ENCODE data around the gene ETAA1. TPM values are rescaled to one million over a fixed set of nuclear protein-coding genes. Genes with fewer than 3 reads are reported as not detected.

Gene ETAA1
- total and polyA plus RNA-seq, 4 donors, result 11.7 to 22.9 (median 18.9) TPM

DNA sequence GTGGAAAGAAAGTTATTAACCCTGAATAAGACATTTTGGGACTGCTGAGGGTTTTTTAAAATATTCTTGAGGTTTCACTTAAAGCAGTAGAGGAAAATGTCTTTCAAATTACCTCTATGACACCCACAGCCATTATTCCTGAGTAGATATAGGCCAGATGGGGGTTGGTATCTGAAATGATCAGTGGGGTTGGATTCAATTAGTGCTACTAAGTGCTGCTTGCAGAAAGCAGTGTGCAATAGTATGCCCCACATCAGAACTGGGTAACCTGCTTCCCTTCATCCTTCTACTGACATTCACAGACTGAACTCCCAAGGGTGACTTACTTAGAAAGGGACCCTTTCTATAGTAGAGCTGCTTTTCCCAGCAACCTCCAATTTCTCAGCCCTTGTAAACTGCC, 7.3 kb upstream of the ETAA1 start:
- Histone ChIP-seq H3K4me1 (ENCODE audit: control insufficient read depth, insufficient read depth, low read length) (no peaks in the 10 kb centered on the region), H3K27ac (ENCODE audit: low read depth, low read length) (no peak overlapping the region), H3K36me3 (ENCODE audit: control insufficient read depth, insufficient read depth, low read length) (no peaks in the 10 kb centered on the region), H3K4me3 (ENCODE audit: low read depth, low read length) (no peak overlapping the region), H3K27me3 (ENCODE audit: control insufficient read depth, insufficient read depth, low read length) (no peaks in the 10 kb centered on the region), H3K9me3 (ENCODE audit: control insufficient read depth, insufficient read depth, low read length) (no peaks in the 10 kb centered on the region)
- DNase-seq (ENCODE audit: low read depth in 4 of 6, low spot score in 6 of 6), result peak in 1 of 6 donors; percentile 2

DNA sequence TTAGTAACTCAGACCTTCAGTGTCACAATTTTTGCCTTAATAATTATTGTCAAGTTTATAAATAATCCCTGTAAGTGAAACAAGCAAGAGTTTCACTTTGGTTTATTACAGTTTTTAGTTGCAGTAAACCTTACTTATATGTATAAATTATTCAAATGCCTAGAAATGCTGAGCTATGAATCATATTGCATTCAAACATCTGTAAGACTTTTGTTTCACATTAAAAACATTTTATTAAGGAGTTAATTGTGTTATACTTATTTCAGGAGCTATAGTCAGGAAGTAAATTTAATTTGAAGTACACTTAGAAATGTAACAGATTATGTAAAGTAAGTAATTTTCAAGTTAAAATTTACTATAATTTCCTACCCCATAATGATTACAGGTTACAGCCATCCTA, 3.9 kb upstream of the ETAA1 start:
- Histone ChIP-seq H3K4me1 (ENCODE audit: control insufficient read depth, insufficient read depth, low read length) (peaks cover 4% of the 10 kb centered on the region), H3K27ac (ENCODE audit: low read depth, low read length) (no peak overlapping the region), H3K9me3 (ENCODE audit: control insufficient read depth, insufficient read depth, low read length) (no peaks in the 10 kb centered on the region), H3K36me3 (ENCODE audit: control insufficient read depth, insufficient read depth, low read length) (no peaks in the 10 kb centered on the region), H3K4me3 (ENCODE audit: low read depth, low read length) (no peak overlapping the region), H3K27me3 (ENCODE audit: control insufficient read depth, insufficient read depth, low read length) (no peaks in the 10 kb centered on the region)
- no peak for DNase-seq (ENCODE audit: low read depth in 4 of 6, low spot score in 6 of 6)

DNA sequence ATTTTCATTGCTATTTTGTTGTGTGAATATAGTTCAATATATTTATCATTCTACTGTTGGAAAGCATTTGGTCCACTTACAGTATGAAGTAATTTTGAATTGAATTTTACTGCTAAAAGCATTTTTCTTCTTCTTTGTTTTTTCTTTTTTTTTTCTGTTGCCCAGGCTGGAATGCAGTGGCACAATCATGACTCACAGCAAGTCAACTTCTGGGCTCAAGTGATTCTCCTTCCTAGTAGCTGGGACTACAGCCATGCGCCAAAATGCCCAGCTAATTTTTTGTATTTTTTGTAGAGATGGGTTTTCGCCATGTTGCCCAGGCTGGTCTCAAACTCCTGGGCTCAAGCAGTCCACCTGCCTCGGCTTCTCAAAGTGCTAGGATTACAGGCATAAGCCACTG, 2.4 kb upstream of the ETAA1 start:
- peaks cover 6% of the 10 kb centered on the region for H3K4me1 ChIP-seq (ENCODE audit: control insufficient read depth, insufficient read depth, low read length)

DNA sequence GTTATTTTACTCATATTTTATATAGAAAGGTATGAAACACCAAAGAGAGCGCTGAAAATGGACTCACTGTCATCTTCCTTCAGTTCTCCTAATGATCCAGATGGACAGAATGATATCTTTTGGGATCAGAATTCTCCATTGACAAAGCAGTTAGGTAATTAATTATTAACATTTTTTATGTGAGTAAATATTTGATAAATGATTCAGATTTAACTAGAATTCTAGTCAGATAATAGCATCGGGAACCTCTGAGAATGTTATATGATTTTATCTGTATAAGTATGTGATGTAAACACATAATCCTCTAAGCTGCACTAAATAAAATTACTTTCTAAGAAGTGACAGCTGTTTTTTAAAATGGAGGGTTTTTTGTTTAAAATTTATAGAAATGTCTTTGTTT, 2.0 kb downstream of the ETAA1 start:
- H3K4me3 ChIP-seq (ENCODE audit: low read depth, low read length), result no peak overlapping the region
- no peak overlapping the region for H3K27ac ChIP-seq (ENCODE audit: low read depth, low read length)
- H3K4me1 ChIP-seq (ENCODE audit: control insufficient read depth, insufficient read depth, low read length), result peaks cover 6% of the 10 kb centered on the region
- no peaks in the 10 kb centered on the region for H3K27me3 ChIP-seq (ENCODE audit: control insufficient read depth, insufficient read depth, low read length)
- DNase-seq (ENCODE audit: low read depth in 4 of 6, low spot score in 6 of 6), result no peak
- no peaks in the 10 kb centered on the region for H3K36me3 ChIP-seq (ENCODE audit: control insufficient read depth, insufficient read depth, low read length)
- no peaks in the 10 kb centered on the region for H3K9me3 ChIP-seq (ENCODE audit: control insufficient read depth, insufficient read depth, low read length)
- no CpG with 5 or more reads among the region's 2 CpGs for WGBS (ENCODE audit: insufficient coverage)

More for the DNA sequence above, 2.4 kb upstream of the ETAA1 start:
- Histone ChIP-seq H3K27me3 (ENCODE audit: control insufficient read depth, insufficient read depth, low read length) (no peaks in the 10 kb centered on the region), H3K9me3 (ENCODE audit: control insufficient read depth, insufficient read depth, low read length) (no peaks in the 10 kb centered on the region), H3K36me3 (ENCODE audit: control insufficient read depth, insufficient read depth, low read length) (no peaks in the 10 kb centered on the region), H3K4me3 (ENCODE audit: low read depth, low read length) (no peak overlapping the region), H3K27ac (ENCODE audit: low read depth, low read length) (no peak overlapping the region)
- no peak for DNase-seq (ENCODE audit: low read depth in 4 of 6, low spot score in 6 of 6)
- 100% methylated on average over 2 of the region's 3 CpGs for WGBS (ENCODE audit: insufficient coverage)

DNA sequence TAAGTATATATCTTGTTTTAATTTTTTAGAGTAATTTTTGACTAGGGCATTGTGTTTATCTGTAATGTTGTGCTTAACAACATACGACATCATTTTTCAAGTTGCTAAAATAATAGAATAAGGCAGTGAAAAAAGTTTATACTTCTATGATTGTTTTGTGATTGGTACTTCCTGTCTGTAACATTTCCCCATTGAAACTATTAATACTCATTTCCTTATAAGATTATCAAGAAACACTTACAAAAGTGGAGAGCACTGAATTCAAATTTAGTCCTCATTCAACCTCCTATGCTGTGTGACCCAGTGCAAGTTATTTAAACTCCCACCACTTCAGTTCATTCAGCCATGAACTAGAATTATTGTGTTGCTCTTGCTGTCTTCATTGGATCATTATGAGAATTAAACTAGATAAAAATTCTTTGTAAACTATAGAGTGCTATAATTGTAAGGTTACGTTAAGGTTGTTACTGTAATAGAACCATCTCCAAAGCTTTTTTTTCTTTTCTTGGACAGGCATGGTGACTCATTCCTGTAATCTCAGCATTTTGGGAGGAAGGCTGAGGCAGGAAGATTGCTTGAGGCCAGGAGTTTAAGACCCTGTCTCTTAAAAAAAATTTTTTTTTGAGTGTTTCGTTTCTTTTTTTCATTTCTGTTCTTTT, 2.8 kb downstream of the ETAA1 start:
- Histone ChIP-seq H3K4me3 (ENCODE audit: low read depth, low read length) (no peak overlapping the region), H3K4me1 (ENCODE audit: control insufficient read depth, insufficient read depth, low read length) (peaks cover 6% of the 10 kb centered on the region), H3K27me3 (ENCODE audit: control insufficient read depth, insufficient read depth, low read length) (no peaks in the 10 kb centered on the region), H3K36me3 (ENCODE audit: control insufficient read depth, insufficient read depth, low read length) (no peaks in the 10 kb centered on the region), H3K27ac (ENCODE audit: low read depth, low read length) (no peak overlapping the region), H3K9me3 (ENCODE audit: control insufficient read depth, insufficient read depth, low read length) (no peaks in the 10 kb centered on the region)
- no CpG with 5 or more reads among the region's 3 CpGs for WGBS (ENCODE audit: insufficient coverage)
- DNase-seq (ENCODE audit: low read depth in 4 of 6, low spot score in 6 of 6), result no peak

DNA sequence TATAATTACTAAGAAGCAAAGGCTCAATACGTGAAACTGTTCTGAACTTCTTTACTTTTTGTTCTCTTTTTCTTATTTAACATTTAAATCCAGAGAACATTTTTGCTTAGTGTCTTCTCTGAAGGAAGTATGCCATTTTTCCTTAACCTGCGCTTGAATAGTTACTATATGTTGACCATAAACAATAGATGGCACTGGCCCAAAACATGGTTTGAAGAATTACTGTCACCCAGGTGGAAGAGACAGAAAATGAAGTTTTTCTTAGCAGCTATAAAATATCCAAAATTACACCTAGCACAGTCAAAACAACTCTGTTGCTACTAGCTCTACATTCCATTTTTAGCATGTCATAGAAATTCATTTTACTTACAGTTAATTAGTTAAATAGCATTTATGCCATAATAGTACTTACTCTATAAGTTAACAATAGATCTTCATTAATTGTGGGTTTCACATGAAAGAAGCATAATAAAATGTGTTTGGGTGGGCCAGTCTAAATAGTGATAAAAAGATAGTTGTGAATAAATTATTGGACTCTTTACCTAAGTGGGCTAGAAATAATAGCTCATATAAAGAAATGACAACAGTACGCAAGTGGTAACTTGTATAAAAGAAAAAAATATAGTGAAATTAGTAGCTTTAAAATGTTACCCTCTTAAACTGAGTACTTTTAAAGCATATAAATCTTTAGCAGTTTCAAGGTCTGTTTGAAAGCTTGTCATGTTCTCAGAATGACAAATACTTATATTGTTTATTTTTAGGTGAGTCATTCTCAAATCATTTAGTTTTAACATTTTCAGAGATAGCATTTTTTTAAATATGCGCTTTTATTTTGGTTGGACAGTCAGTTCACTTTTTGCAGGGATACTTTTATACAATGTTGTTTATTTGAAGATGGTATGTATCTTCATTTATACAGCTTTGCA, 3.7 kb downstream of the ETAA1 start:
- no peak for DNase-seq (ENCODE audit: low read depth in 4 of 6, low spot score in 6 of 6)
- H3K4me3 ChIP-seq (ENCODE audit: low read depth, low read length), result no peak overlapping the region
- H3K27me3 ChIP-seq (ENCODE audit: control insufficient read depth, insufficient read depth, low read length), result no peaks in the 10 kb centered on the region
- H3K9me3 ChIP-seq (ENCODE audit: control insufficient read depth, insufficient read depth, low read length), result no peaks in the 10 kb centered on the region
- no CpG with 5 or more reads among the region's 4 CpGs for WGBS (ENCODE audit: insufficient coverage)
- no peak overlapping the region for H3K27ac ChIP-seq (ENCODE audit: low read depth, low read length)
- peaks cover 6% of the 10 kb centered on the region for H3K4me1 ChIP-seq (ENCODE audit: control insufficient read depth, insufficient read depth, low read length)
- no peaks in the 10 kb centered on the region for H3K36me3 ChIP-seq (ENCODE audit: control insufficient read depth, insufficient read depth, low read length)

DNA sequence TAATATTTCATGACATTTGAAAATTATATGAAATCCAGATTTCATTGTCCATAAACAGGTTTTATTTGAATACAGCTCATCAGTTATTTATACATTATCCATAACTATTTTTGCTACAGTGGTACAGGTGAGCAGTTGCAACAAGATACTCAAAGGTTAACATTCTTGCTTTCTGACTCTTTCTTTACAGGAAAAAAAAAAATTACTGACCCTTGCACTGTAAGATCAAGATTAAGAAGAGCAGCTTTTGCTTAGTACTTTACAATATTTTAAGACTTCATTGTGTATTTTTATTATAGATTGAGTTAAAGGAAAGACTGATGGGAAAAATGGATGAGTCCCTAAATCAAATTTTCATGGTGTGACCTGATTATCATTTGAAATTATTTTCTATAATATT, 11.2 kb downstream of the ETAA1 start:
- Histone ChIP-seq H3K27ac (ENCODE audit: low read depth, low read length) (no peak overlapping the region), H3K4me3 (ENCODE audit: low read depth, low read length) (no peak overlapping the region), H3K9me3 (ENCODE audit: control insufficient read depth, insufficient read depth, low read length) (no peaks in the 10 kb centered on the region), H3K4me1 (ENCODE audit: control insufficient read depth, insufficient read depth, low read length) (no peaks in the 10 kb centered on the region), H3K27me3 (ENCODE audit: control insufficient read depth, insufficient read depth, low read length) (no peaks in the 10 kb centered on the region), H3K36me3 (ENCODE audit: control insufficient read depth, insufficient read depth, low read length) (no peaks in the 10 kb centered on the region)
- no peak for DNase-seq (ENCODE audit: low read depth in 4 of 6, low spot score in 6 of 6)

DNA sequence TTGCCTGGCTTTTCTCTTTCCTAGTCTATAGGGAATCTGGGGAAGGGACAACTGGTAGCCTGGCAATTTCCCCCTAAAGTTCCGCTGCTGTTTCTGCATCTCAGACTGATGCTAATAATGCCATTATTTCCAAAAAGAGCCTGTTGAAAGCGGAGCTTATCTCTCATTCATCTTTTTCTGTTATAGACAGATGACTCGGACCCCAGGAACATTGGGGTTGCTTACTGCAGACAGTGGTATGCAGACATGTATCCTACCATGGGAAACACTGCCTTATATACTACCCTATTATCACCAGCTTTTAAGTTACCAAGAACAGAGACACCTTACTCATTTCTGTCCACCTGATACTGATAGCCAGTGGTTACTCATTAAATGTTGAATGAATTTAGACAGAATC, 15.3 kb downstream of the ETAA1 start:
- H3K27ac ChIP-seq (ENCODE audit: low read depth, low read length), result no peak overlapping the region
- 97% methylated on average over 3 of the region's 3 CpGs for WGBS (ENCODE audit: insufficient coverage)
- H3K27me3 ChIP-seq (ENCODE audit: control insufficient read depth, insufficient read depth, low read length), result no peaks in the 10 kb centered on the region
- no peak overlapping the region for H3K4me3 ChIP-seq (ENCODE audit: low read depth, low read length)
- no peaks in the 10 kb centered on the region for H3K9me3 ChIP-seq (ENCODE audit: control insufficient read depth, insufficient read depth, low read length)
- no peak for DNase-seq (ENCODE audit: low read depth in 4 of 6, low spot score in 6 of 6)
- H3K4me1 ChIP-seq (ENCODE audit: control insufficient read depth, insufficient read depth, low read length), result no peaks in the 10 kb centered on the region
- H3K36me3 ChIP-seq (ENCODE audit: control insufficient read depth, insufficient read depth, low read length), result no peaks in the 10 kb centered on the region

DNA sequence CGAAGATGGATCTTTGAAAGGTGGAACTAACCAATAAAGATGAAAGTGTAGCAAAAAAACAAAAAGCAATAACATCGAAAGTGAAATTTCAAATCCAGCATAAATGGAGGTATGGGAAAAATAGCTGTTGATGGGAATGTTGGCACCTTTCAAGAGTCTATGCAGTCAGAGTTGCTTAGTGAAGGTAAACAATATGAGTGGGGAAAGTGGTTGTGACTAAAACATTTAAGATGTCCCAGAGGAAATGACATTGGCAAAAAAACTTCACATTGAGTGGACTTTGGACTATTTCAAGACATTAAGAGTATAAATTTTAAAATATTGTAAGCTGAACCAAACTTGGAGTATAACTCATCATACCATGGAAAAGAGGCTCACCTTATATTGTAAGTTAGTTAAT, 17.7 kb downstream of the ETAA1 start:
- H3K27me3 ChIP-seq (ENCODE audit: control insufficient read depth, insufficient read depth, low read length), result no peaks in the 10 kb centered on the region

DNA sequence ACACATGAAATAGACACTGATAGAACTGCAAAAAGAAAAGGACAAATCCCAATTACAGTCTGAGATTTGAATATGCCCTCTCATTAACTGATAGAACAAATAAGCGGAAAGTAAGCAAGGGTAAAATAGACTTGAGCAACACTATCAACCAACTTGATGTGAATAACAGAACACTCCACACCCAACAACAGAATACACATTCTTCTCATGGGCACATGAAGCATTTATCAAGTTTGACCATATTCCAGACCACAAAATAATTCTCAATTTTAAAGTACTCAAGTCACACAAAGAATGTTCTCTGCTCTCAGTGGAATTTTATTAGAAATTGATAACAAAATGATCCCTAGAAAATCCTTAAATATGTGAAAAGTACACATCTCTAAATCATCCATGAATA, 19.0 kb downstream of the ETAA1 start:
- no peaks in the 10 kb centered on the region for H3K27me3 ChIP-seq (ENCODE audit: control insufficient read depth, insufficient read depth, low read length)
- H3K9me3 ChIP-seq (ENCODE audit: control insufficient read depth, insufficient read depth, low read length), result no peaks in the 10 kb centered on the region
- H3K36me3 ChIP-seq (ENCODE audit: control insufficient read depth, insufficient read depth, low read length), result no peaks in the 10 kb centered on the region
- WGBS (ENCODE audit: insufficient coverage), result no CpG with 5 or more reads among the region's 1 CpG
- no peak overlapping the region for H3K4me3 ChIP-seq (ENCODE audit: low read depth, low read length)
- no peak overlapping the region for H3K27ac ChIP-seq (ENCODE audit: low read depth, low read length)
- no peak for DNase-seq (ENCODE audit: low read depth in 4 of 6, low spot score in 6 of 6)
- no peaks in the 10 kb centered on the region for H3K4me1 ChIP-seq (ENCODE audit: control insufficient read depth, insufficient read depth, low read length)

More for the DNA sequence above, 17.7 kb downstream of the ETAA1 start:
- no peak overlapping the region for H3K4me3 ChIP-seq (ENCODE audit: low read depth, low read length)
- no peaks in the 10 kb centered on the region for H3K36me3 ChIP-seq (ENCODE audit: control insufficient read depth, insufficient read depth, low read length)
- WGBS (ENCODE audit: insufficient coverage), result 100% methylated on average over 1 of the region's 2 CpGs
- H3K4me1 ChIP-seq (ENCODE audit: control insufficient read depth, insufficient read depth, low read length), result no peaks in the 10 kb centered on the region
- DNase-seq (ENCODE audit: low read depth in 4 of 6, low spot score in 6 of 6), result no peak
- H3K9me3 ChIP-seq (ENCODE audit: control insufficient read depth, insufficient read depth, low read length), result no peaks in the 10 kb centered on the region
- H3K27ac ChIP-seq (ENCODE audit: low read depth, low read length), result no peak overlapping the region

All from spinal cord (tissue), 10 donors.